Measurements from ENCODE around the gene RFPL1.
A peak's percentile ranks its signal among the peaks of the same experiment; 100 is the strongest.

The RFPL1 gene

GRCh38 chr22:29443861-29444792, 5.7 kb downstream of the RFPL1 start:
- DNase-seq = no peak

GRCh38 chr22:29445508-29445907, 7.1 kb downstream of the RFPL1 start:
- no peak for DNase-seq

GRCh38 chr22:29447906-29448305, 9.5 kb downstream of the RFPL1 start:
- DNase-seq = no peak

GRCh38 chr22:29449296-29449875, 11.0 kb downstream of the RFPL1 start:
- no peak for DNase-seq

GRCh38 chr22:29450222-29450621, 11.8 kb downstream of the RFPL1 start:
- DNase-seq = no peak

GRCh38 chr22:29451863-29452262, 13.5 kb downstream of the RFPL1 start:
- DNase-seq = no peak

- DNase-seq = no peak
Observed at GRCh38 chr22:29454276-29454675, 15.9 kb downstream of the RFPL1 start.

GRCh38 chr22:29456211-29456671, 17.9 kb downstream of the RFPL1 start:
- DNase-seq = no peak

- DNase-seq = peak; percentile 76
Observed at GRCh38 chr22:29457730-29458129, 19.3 kb downstream of the RFPL1 start.

GRCh38 chr22:29458551-29458950, 20.2 kb downstream of the RFPL1 start:
- DNase-seq = no peak

- DNase-seq = no peak
Observed at GRCh38 chr22:29459773-29460172, 21.4 kb downstream of the RFPL1 start.

- no peak for DNase-seq
Observed at GRCh38 chr22:29461263-29461662, 22.9 kb downstream of the RFPL1 start.

- DNase-seq = no peak
Observed at GRCh38 chr22:29463629-29464028, 25.2 kb downstream of the RFPL1 start.

GRCh38 chr22:29464581-29464980, 26.2 kb downstream of the RFPL1 start:
- DNase-seq = no peak

GRCh38 chr22:29469755-29470154, 31.4 kb downstream of the RFPL1 start:
- no peak for DNase-seq

GRCh38 chr22:29470159-29470855, 31.9 kb downstream of the RFPL1 start:
- peak; percentile 83 for DNase-seq

GRCh38 chr22:29473001-29473400, 34.6 kb downstream of the RFPL1 start:
- no peak for DNase-seq

- DNase-seq = no peak
Observed at GRCh38 chr22:29475550-29475949, 37.2 kb downstream of the RFPL1 start.

GRCh38 chr22:29476116-29476515, 37.7 kb downstream of the RFPL1 start:
- no peak for DNase-seq

GRCh38 chr22:29477723-29478318, 39.4 kb downstream of the RFPL1 start:
- peak; percentile 26 for DNase-seq

GRCh38 chr22:29478326-29479276, 40.2 kb downstream of the RFPL1 start:
- peak; percentile 76 for DNase-seq

Measured in hematopoietic multipotent progenitor cell treated with erythropoietin and hydrocortisone succinate and interleukin-3 and kit ligand, for 6 days (in vitro differentiated cells).